ENCODE measurements around the gene BRIP1. TPM values are rescaled to one million over a fixed set of nuclear protein-coding genes. Genes with fewer than 3 reads are reported as not detected.

Gene BRIP1
- total RNA-seq, 1 experiment from 2014 or later = 20.2 TPM

GRCh38 chr17:61806081-61806828, 57.1 kb downstream of the BRIP1 start:
- Histone ChIP-seq H3K27me3 (ENCODE audit: insufficient read depth, low read length) (no peaks in the 10 kb centered on the region), H2BK12ac (ENCODE audit: insufficient read length, low read depth, low read length) (no peak overlapping the region), H3T11ph (ENCODE audit: low read length) (no peak overlapping the region), H4K5ac (ENCODE audit: insufficient read length, low read depth, low read length) (no peak overlapping the region), H3K79me2 (ENCODE audit: insufficient read depth, low read length) (no peaks in the 10 kb centered on the region), H2BK120ac (ENCODE audit: low read depth, low read length, poor library complexity, severe bottlenecking) (no peak overlapping the region), H4K91ac (ENCODE audit: insufficient read length, low read depth, low read length) (no peak overlapping the region), H2AFZ (ENCODE audit: low read length) (no peak overlapping the region), H3K79me1 (ENCODE audit: insufficient read depth, low read depth, low read length, poor library complexity, severe bottlenecking) (no peaks in the 10 kb centered on the region), H3K56ac (ENCODE audit: insufficient read length, low read depth, low read length) (no peak overlapping the region), H3K9me3 (ENCODE audit: control insufficient read depth, low read depth, low read length) (no peaks in the 10 kb centered on the region), H4K20me1 (ENCODE audit: control insufficient read depth, insufficient read depth, insufficient read length) (no peaks in the 10 kb centered on the region), H3K23ac (ENCODE audit: insufficient read length, low read depth, low read length) (no peak overlapping the region), H3K18ac (ENCODE audit: insufficient read length, low read depth, low read length) (no peak overlapping the region), H3K14ac (ENCODE audit: insufficient read depth, low read length) (no peak overlapping the region), H2BK15ac (ENCODE audit: low read depth, low read length) (no peak overlapping the region), H2BK5ac (ENCODE audit: insufficient read length, low read length) (no peak overlapping the region), H3K4me2 (ENCODE audit: insufficient read depth, insufficient read length, low read length) (no peak overlapping the region), H3K4me1 (ENCODE audit: insufficient read depth, low read length) (no peaks in the 10 kb centered on the region), H3K27ac (ENCODE audit: insufficient read length, low read depth, low read length) (no peak overlapping the region), H3K23me2 (ENCODE audit: insufficient read length, low read depth, low read length, poor library complexity, severe bottlenecking) (no peaks in the 10 kb centered on the region), H2BK20ac (ENCODE audit: low read depth, low read length, poor library complexity, severe bottlenecking) (no peak overlapping the region), H3K4ac (ENCODE audit: low read depth, low read length) (no peak overlapping the region), H2AK5ac (ENCODE audit: insufficient read length, low read length) (no peak overlapping the region), H4K8ac (replicated peaks; ENCODE audit: insufficient read length, low read depth, low read length) (no peak overlapping the region), H3K9ac (ENCODE audit: extremely low read depth, insufficient read length, low read length) (no peak overlapping the region)
- WGBS (ENCODE audit: extremely low coverage, insufficient read length, low lambda C conversion rate) = no CpG with 5 or more reads among the region's 7 CpGs
- H3K4me3 Mint-ChIP-seq = no peak overlapping the region
- no peaks in the 10 kb centered on the region for H3K27me3 Mint-ChIP-seq (ENCODE audit: low read depth)
- DNase-seq = no peak
- peak overlapping the region in 1 of 3 experiments; percentile 87; a peak in 2 of 7 replicates for H3K27ac Mint-ChIP-seq
- H3K36me3 Mint-ChIP-seq (ENCODE audit: insufficient read depth in 1 of 3, low read depth in 3 of 3) = peaks cover 0 to 7% (median 7%) of the 10 kb centered on the region in 3 experiments; a peak in 4 of 7 replicates
- H3K9me3 Mint-ChIP-seq = no peaks in the 10 kb centered on the region
- peaks cover 0 to 5% of the 10 kb centered on the region in 2 experiments; a peak in 3 of 4 replicates for H3K4me1 Mint-ChIP-seq
- TF ChIP-seq, protein P1, sequence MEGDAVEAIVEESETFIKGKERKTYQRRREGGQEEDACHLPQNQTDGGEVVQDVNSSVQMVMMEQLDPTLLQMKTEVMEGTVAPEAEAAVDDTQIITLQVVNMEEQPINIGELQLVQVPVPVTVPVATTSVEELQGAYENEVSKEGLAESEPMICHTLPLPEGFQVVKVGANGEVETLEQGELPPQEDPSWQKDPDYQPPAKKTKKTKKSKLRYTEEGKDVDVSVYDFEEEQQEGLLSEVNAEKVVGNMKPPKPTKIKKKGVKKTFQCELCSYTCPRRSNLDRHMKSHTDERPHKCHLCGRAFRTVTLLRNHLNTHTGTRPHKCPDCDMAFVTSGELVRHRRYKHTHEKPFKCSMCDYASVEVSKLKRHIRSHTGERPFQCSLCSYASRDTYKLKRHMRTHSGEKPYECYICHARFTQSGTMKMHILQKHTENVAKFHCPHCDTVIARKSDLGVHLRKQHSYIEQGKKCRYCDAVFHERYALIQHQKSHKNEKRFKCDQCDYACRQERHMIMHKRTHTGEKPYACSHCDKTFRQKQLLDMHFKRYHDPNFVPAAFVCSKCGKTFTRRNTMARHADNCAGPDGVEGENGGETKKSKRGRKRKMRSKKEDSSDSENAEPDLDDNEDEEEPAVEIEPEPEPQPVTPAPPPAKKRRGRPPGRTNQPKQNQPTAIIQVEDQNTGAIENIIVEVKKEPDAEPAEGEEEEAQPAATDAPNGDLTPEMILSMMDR (conservative IDR thresholded peaks at IDR 0.05) = no peak
